Mesendoderm (in vitro differentiated cells): ENCODE data around the gene CST5.
"Not testable (repeated sequence)": the region's sequence is repeated elsewhere in the genome, so short reads cannot be mapped to it uniquely, and the experiment has no call there.

Experiments used
- DNase-seq: peaks from one replicate; pipeline ENCODE4 v3.0.0; 2013
- H2AK5ac ChIP-seq: 2 replicates; pipeline ENCODE4 v1.6.1; 2013; ENCODE audit warnings: low read length, inconsistent platforms
- H2BK120ac ChIP-seq: 2 replicates; pipeline ENCODE4 v1.6.1; 2013; ENCODE audit warnings: low read depth, mild to moderate bottlenecking, low read length, moderate library complexity, mixed read lengths
- H2BK15ac ChIP-seq: replicated peaks from 2 replicates; pipeline ENCODE4 v1.6.1; 2013; ENCODE audit warnings: low read depth, mild to moderate bottlenecking, moderate library complexity
- H2BK5ac ChIP-seq: 2 replicates; pipeline ENCODE4 v1.6.1; 2013; ENCODE audit warnings: low read length, inconsistent platforms
- H3K18ac ChIP-seq: 2 replicates; pipeline ENCODE4 v1.6.1; 2013; ENCODE audit warnings: mild to moderate bottlenecking, low read length, mixed read lengths
- H3K23ac ChIP-seq: one replicate; pipeline ENCODE4 v1.6.1; 2013; ENCODE audit warnings: low read length
- H3K27ac ChIP-seq: 2 replicates; pipeline ENCODE4 v1.5.1; 2013; ENCODE audit warnings: low read depth, mild to moderate bottlenecking, inconsistent platforms, low read length, moderate library complexity
- H3K27me3 ChIP-seq: 2 replicates; pipeline ENCODE4 v1.6.1; 2013; ENCODE audit warnings: low read length, control low read depth, mild to moderate bottlenecking, inconsistent platforms; ENCODE audit not compliant: insufficient read depth, poor library complexity
- H3K36me3 ChIP-seq: 2 replicates; pipeline ENCODE4 v1.6.1; 2013; ENCODE audit warnings: low read length, inconsistent platforms; ENCODE audit not compliant: control insufficient read depth, insufficient read depth
- H3K4ac ChIP-seq: one replicate; pipeline ENCODE4 v1.6.1; 2013; ENCODE audit warnings: low read depth, mild to moderate bottlenecking, low read length, moderate library complexity
- H3K4me1 ChIP-seq: 2 replicates; pipeline ENCODE4 v1.6.1; 2013; ENCODE audit warnings: low read depth, low read length, inconsistent platforms; ENCODE audit not compliant: control insufficient read depth
- H3K4me2 ChIP-seq: 2 replicates; pipeline ENCODE4 v1.6.1; 2013; ENCODE audit warnings: low read length
- H3K4me3 ChIP-seq: 2 replicates; pipeline ENCODE4 v1.5.1; 2013; ENCODE audit warnings: mild to moderate bottlenecking, low read length
- H3K56ac ChIP-seq: one replicate; pipeline ENCODE4 v1.6.1; 2013; ENCODE audit warnings: low read length
- H3K79me1 ChIP-seq: 2 replicates; pipeline ENCODE4 v1.6.1; 2013; ENCODE audit warnings: low read length, inconsistent platforms
- H3K79me2 ChIP-seq: 2 replicates; pipeline ENCODE4 v1.6.1; 2013; ENCODE audit warnings: mild to moderate bottlenecking, low read length; ENCODE audit not compliant: control insufficient read depth, insufficient read depth
- H3K9ac ChIP-seq: 2 replicates; pipeline ENCODE4 v1.6.1; 2013; ENCODE audit warnings: low read length, inconsistent platforms
- H4K5ac ChIP-seq: one replicate; pipeline ENCODE4 v1.6.1; 2013; ENCODE audit warnings: low read length
- H4K8ac ChIP-seq: one replicate; pipeline ENCODE4 v1.6.1; 2013; ENCODE audit warnings: low read depth, mild to moderate bottlenecking, control low read depth, low read length, moderate library complexity
- WGBS: extraction: QIAGEN DNeasy Blood & Tissue Kit; methylation state at CpG from one replicate; pipeline ENCODE4 v1.1.7; 2013; ENCODE audit warnings: low lambda C conversion rate, missing lambda C conversion rate; ENCODE audit not compliant: insufficient coverage; ENCODE audit errors: extremely low coverage; 5-methylcytosine and 5-hydroxymethylcytosine counted together

The CST5 gene

GRCh38 chr20:23878787-23879186, 761 bp downstream of the CST5 start:
- Histone ChIP-seq H3K4me1 (no peaks in the 10 kb centered on the region), H3K36me3 (no peaks in the 10 kb centered on the region), H3K23ac (no peak overlapping the region), H4K8ac (no peak overlapping the region), H3K9ac (no peak overlapping the region), H3K18ac (no peak overlapping the region), H2BK15ac (no peak overlapping the region), H3K4me3 (no peak overlapping the region), H3K56ac (no peak overlapping the region), H2BK5ac (no peak overlapping the region), H2AK5ac (no peak overlapping the region), H3K27ac (no peak overlapping the region), H4K5ac (no peak overlapping the region), H2BK120ac (no peak overlapping the region), H3K4ac (no peak overlapping the region), H3K79me2 (no peaks in the 10 kb centered on the region), H3K79me1 (no peaks in the 10 kb centered on the region), H3K4me2 (no peak overlapping the region), H3K27me3 (no peaks in the 10 kb centered on the region)
- no CpG with 5 or more reads among the region's 7 CpGs for WGBS
- no peak for DNase-seq

GRCh38 chr20:23878016-23878542, 1.5 kb downstream of the CST5 start:
- not testable (repeated sequence) for H3K9ac ChIP-seq, H3K36me3 ChIP-seq

GRCh38 chr20:23877524-23877923, 2.0 kb downstream of the CST5 start:
- no peak overlapping the region for H3K4me2 ChIP-seq
- no peaks in the 10 kb centered on the region for H3K79me2 ChIP-seq
- WGBS: no CpG with 5 or more reads among the region's 6 CpGs

More at GRCh38 chr20:23878016-23878542, 1.5 kb downstream of the CST5 start:
- not testable (repeated sequence) for H3K4me3 ChIP-seq, H3K56ac ChIP-seq, H2BK5ac ChIP-seq, H4K8ac ChIP-seq, H3K18ac ChIP-seq, H3K4me2 ChIP-seq, H3K27ac ChIP-seq, H2AK5ac ChIP-seq, H3K4ac ChIP-seq, H3K27me3 ChIP-seq, H2BK120ac ChIP-seq, DNase-seq, H3K4me1 ChIP-seq, H4K5ac ChIP-seq, H3K79me1 ChIP-seq, H3K79me2 ChIP-seq, H3K23ac ChIP-seq, H2BK15ac ChIP-seq
- WGBS: no CpG with 5 or more reads among the region's 2 CpGs

GRCh38 chr20:23875606-23876237, 3.8 kb downstream of the CST5 start:
- H2AK5ac ChIP-seq: no peak overlapping the region
- no peak for DNase-seq
- H3K4me2 ChIP-seq: no peak overlapping the region
- no peak overlapping the region for H3K23ac ChIP-seq
- no peaks in the 10 kb centered on the region for H3K79me1 ChIP-seq
- H3K4me1 ChIP-seq: peaks cover 6% of the 10 kb centered on the region
- no peak overlapping the region for H3K18ac ChIP-seq
- no peak overlapping the region for H4K8ac ChIP-seq
- no peak overlapping the region for H2BK15ac ChIP-seq
- no peak overlapping the region for H3K9ac ChIP-seq
- no peaks in the 10 kb centered on the region for H3K79me2 ChIP-seq
- no peak overlapping the region for H4K5ac ChIP-seq
- no peaks in the 10 kb centered on the region for H3K27me3 ChIP-seq
- WGBS: no CpG with 5 or more reads among the region's 6 CpGs
- no peak overlapping the region for H2BK5ac ChIP-seq
- H3K36me3 ChIP-seq: no peaks in the 10 kb centered on the region
- H3K27ac ChIP-seq: no peak overlapping the region
- H3K4me3 ChIP-seq: no peak overlapping the region
- no peak overlapping the region for H2BK120ac ChIP-seq
- H3K4ac ChIP-seq: no peak overlapping the region
- no peak overlapping the region for H3K56ac ChIP-seq

More at GRCh38 chr20:23877524-23877923, 2.0 kb downstream of the CST5 start:
- no peaks in the 10 kb centered on the region for H3K4me1 ChIP-seq
- no peak overlapping the region for H3K56ac ChIP-seq
- H3K27ac ChIP-seq: no peak overlapping the region
- H3K4ac ChIP-seq: no peak overlapping the region
- DNase-seq: no peak
- H3K23ac ChIP-seq: no peak overlapping the region
- no peaks in the 10 kb centered on the region for H3K27me3 ChIP-seq
- no peak overlapping the region for H2AK5ac ChIP-seq
- H3K36me3 ChIP-seq: no peaks in the 10 kb centered on the region
- no peak overlapping the region for H2BK15ac ChIP-seq
- no peak overlapping the region for H4K8ac ChIP-seq
- no peak overlapping the region for H3K4me3 ChIP-seq
- no peak overlapping the region for H2BK120ac ChIP-seq
- H3K18ac ChIP-seq: no peak overlapping the region
- no peaks in the 10 kb centered on the region for H3K79me1 ChIP-seq
- no peak overlapping the region for H3K9ac ChIP-seq
- H2BK5ac ChIP-seq: no peak overlapping the region
- H4K5ac ChIP-seq: no peak overlapping the region

- no peak overlapping the region for H3K9ac ChIP-seq
- peaks cover 6% of the 10 kb centered on the region for H3K4me1 ChIP-seq
- H3K56ac ChIP-seq: no peak overlapping the region
- H2BK5ac ChIP-seq: no peak overlapping the region
- H3K27me3 ChIP-seq: no peaks in the 10 kb centered on the region
- no peak overlapping the region for H2BK15ac ChIP-seq
- DNase-seq: no peak
- no CpG with 5 or more reads among the region's 5 CpGs for WGBS
- no peak overlapping the region for H2BK120ac ChIP-seq
- no peaks in the 10 kb centered on the region for H3K79me2 ChIP-seq
- H3K18ac ChIP-seq: no peak overlapping the region
- H2AK5ac ChIP-seq: no peak overlapping the region
- H3K23ac ChIP-seq: no peak overlapping the region
- H3K79me1 ChIP-seq: no peaks in the 10 kb centered on the region
- no peak overlapping the region for H3K4ac ChIP-seq
- no peak overlapping the region for H4K5ac ChIP-seq
- no peak overlapping the region for H4K8ac ChIP-seq
- no peak overlapping the region for H3K27ac ChIP-seq
- no peak overlapping the region for H3K4me2 ChIP-seq
- H3K4me3 ChIP-seq: no peak overlapping the region
- H3K36me3 ChIP-seq: no peaks in the 10 kb centered on the region
Observed at GRCh38 chr20:23874747-23875146, 4.8 kb downstream of the CST5 start.
